Large intestine (tissue), 3 donors: Measurements from ENCODE around the gene PSMF1. TPM values are rescaled to one million over a fixed set of nuclear protein-coding genes. Genes with fewer than 3 reads are reported as not detected.
A peak's percentile ranks its signal among the peaks of the same experiment; 100 is the strongest.

Experiments
- DNase-seq, 2 donors: peaks; one replicate each; pipeline versions ENCODE4 v3.0.0 to v3.0.0-alpha.2; 2013
- H3K27ac ChIP-seq: one replicate; pipeline ENCODE4 v1.5.1; 2013; ENCODE audit warnings: low read length
- H3K27me3 ChIP-seq: 2 replicates; pipeline ENCODE4 v1.6.1; 2013; ENCODE audit warnings: low read length; ENCODE audit not compliant: control insufficient read depth, insufficient read depth
- H3K36me3 ChIP-seq: 2 replicates; pipeline ENCODE4 v1.6.1; 2013; ENCODE audit warnings: low read length; ENCODE audit not compliant: control insufficient read depth, insufficient read depth
- H3K4me1 ChIP-seq: one replicate; pipeline ENCODE4 v1.6.1; 2013; ENCODE audit warnings: low read length; ENCODE audit not compliant: control insufficient read depth, insufficient read depth
- H3K4me3 ChIP-seq: one replicate; pipeline ENCODE4 v1.5.1; 2013; ENCODE audit warnings: low read length
- H3K9me3 ChIP-seq: one replicate; pipeline ENCODE4 v1.6.1; 2013; ENCODE audit warnings: mild to moderate bottlenecking, low read depth, low read length, moderate library complexity; ENCODE audit not compliant: control insufficient read depth
- WGBS: methylation state at CpG from one replicate; pipeline ENCODE4 v1.1.5; 2013; ENCODE audit warnings: low lambda C conversion rate; ENCODE audit not compliant: insufficient coverage; 5-methylcytosine and 5-hydroxymethylcytosine counted together
- polyA plus RNA-seq: library from polyadenylated mRNA; unstranded; fragments of 120-200 nt; gene quantifications from one replicate; pipeline ENCODE4 v1.2.1, GENCODE V29; 2013

PSMF1 gene
- polyA plus RNA-seq, 1 donor = 121 TPM

DNA sequence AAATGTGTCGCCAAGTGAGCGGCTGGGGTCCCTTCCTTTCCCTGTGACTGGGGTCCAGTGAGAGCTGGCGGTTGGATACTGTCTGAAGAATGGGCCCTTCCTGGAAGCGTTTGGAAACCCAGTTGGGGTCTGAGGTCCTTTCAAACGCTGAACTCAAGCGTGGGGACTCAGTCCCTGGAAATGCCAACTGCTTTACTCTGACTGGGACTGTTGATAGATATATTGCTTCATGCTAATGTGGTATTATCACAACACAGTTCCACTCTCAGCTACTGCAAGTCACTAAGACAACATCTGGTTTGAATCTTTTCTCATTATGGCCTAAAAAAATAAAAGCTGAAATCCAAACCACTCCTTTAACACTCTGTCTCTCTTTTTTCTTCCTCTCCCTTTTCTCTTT, 23.7 kb upstream of the PSMF1 start:
- DNase-seq = no peak
- Histone ChIP-seq H3K9me3 (no peaks in the 10 kb centered on the region), H3K4me3 (no peak overlapping the region), H3K27me3 (no peaks in the 10 kb centered on the region), H3K36me3 (no peaks in the 10 kb centered on the region), H3K4me1 (no peaks in the 10 kb centered on the region), H3K27ac (no peak overlapping the region)
- WGBS = no CpG with 5 or more reads among the region's 6 CpGs

DNA sequence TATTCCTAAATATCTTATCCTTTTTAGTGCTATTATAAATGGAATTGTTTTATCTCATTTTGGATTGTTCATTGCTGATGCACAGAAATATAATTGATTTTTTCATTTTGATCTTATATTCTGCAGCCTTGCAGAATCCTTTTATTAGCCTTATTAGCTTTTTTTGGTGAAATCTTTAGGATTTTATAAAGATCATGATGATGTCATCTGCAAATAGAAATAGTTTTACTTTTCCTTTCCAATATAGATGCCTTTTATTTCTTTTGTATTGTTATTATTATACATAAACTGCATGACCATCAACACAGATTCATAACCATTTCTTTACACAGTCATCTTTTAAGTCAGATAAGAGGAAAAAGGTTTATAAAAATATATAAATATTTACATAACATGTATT, 16.9 kb upstream of the PSMF1 start:
- Histone ChIP-seq H3K9me3 (peaks cover 4% of the 10 kb centered on the region), H3K27me3 (no peaks in the 10 kb centered on the region), H3K36me3 (no peaks in the 10 kb centered on the region), H3K4me3 (no peak overlapping the region), H3K4me1 (no peaks in the 10 kb centered on the region), H3K27ac (no peak overlapping the region)
- DNase-seq = no peak

- no peak overlapping the region for H3K4me3 ChIP-seq
- H3K27ac ChIP-seq = no peak overlapping the region
- H3K4me1 ChIP-seq = no peaks in the 10 kb centered on the region
- no peaks in the 10 kb centered on the region for H3K27me3 ChIP-seq
- no peaks in the 10 kb centered on the region for H3K36me3 ChIP-seq
- peaks cover 4% of the 10 kb centered on the region for H3K9me3 ChIP-seq
- DNase-seq = no peak
Measured at GRCh38 chr20:1102016-1102415, 16.4 kb upstream of the PSMF1 start.

GRCh38 chr20:1103751-1104150, 14.7 kb upstream of the PSMF1 start:
- Histone ChIP-seq H3K27ac (no peak overlapping the region), H3K4me1 (no peaks in the 10 kb centered on the region), H3K9me3 (peaks cover 4% of the 10 kb centered on the region), H3K27me3 (no peaks in the 10 kb centered on the region), H3K36me3 (no peaks in the 10 kb centered on the region), H3K4me3 (no peak overlapping the region)
- DNase-seq = no peak
- 17% methylated on average over 1 of the region's 3 CpGs for WGBS

- H3K36me3 ChIP-seq = no peaks in the 10 kb centered on the region
- H3K9me3 ChIP-seq = peaks cover 4% of the 10 kb centered on the region
- peak; percentile 26 to 27 for DNase-seq
- no peak overlapping the region for H3K4me3 ChIP-seq
- no peak overlapping the region for H3K27ac ChIP-seq
- WGBS = no CpG with 5 or more reads among the region's 6 CpGs
- no peaks in the 10 kb centered on the region for H3K4me1 ChIP-seq
- no peaks in the 10 kb centered on the region for H3K27me3 ChIP-seq
Measured at GRCh38 chr20:1105599-1106194, 12.7 kb upstream of the PSMF1 start.

DNA sequence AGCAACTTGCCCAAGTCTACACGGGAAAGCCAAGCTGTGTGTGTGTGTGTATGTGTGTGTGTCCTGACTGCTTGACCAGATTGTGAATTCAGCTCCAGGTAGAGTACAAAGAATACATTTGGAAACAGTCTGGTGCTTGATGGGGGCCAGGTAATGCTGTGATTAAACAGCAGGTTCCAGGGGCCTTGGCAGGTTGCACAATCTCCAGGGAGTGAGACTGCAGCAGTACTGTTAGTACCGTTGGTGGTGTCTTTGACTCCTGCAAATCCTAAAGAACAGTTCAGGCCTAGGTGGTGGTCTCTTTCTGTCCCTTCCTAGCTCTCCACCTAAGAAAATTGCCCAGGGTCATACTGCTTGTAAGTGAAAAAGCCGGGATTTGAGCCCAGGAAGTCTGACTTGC, 11.2 kb upstream of the PSMF1 start:
- no peaks in the 10 kb centered on the region for H3K36me3 ChIP-seq
- peaks cover 4% of the 10 kb centered on the region for H3K9me3 ChIP-seq
- no CpG with 5 or more reads among the region's 3 CpGs for WGBS
- H3K27ac ChIP-seq = no peak overlapping the region
- H3K27me3 ChIP-seq = no peaks in the 10 kb centered on the region
- H3K4me1 ChIP-seq = no peaks in the 10 kb centered on the region
- no peak overlapping the region for H3K4me3 ChIP-seq
- no peak for DNase-seq

DNA sequence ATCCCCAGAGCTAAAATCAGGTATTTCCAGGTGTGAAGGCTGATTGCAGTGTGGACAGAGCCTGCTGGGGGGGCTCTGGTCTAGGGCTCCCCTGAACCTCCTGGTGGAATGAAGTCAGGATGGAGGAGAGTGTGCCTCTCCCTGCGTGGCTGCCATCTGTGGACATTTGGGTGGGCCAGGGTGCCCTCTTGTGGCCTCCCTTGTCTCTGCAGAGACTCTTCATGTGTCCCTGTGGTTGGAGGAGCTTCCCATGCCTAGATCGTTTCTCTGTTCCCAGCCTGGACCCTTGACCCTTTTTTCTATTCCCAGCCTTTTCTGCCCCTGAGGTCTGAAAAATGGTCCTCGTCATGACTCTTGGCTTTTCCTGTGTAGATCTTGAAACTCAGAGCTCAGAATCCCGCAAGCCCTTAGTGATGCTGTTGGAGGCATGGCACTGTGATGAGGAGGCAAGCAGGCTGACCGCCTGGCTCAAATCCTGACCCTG, 9.9 kb upstream of the PSMF1 start:
- no peaks in the 10 kb centered on the region for H3K36me3 ChIP-seq
- H3K27me3 ChIP-seq = no peaks in the 10 kb centered on the region
- no peaks in the 10 kb centered on the region for H3K9me3 ChIP-seq
- peak; percentile 35 to 37 for DNase-seq
- no peaks in the 10 kb centered on the region for H3K4me1 ChIP-seq
- WGBS = 0% methylated on average over 1 of the region's 5 CpGs
- H3K27ac ChIP-seq = no peak overlapping the region
- no peak overlapping the region for H3K4me3 ChIP-seq

DNA sequence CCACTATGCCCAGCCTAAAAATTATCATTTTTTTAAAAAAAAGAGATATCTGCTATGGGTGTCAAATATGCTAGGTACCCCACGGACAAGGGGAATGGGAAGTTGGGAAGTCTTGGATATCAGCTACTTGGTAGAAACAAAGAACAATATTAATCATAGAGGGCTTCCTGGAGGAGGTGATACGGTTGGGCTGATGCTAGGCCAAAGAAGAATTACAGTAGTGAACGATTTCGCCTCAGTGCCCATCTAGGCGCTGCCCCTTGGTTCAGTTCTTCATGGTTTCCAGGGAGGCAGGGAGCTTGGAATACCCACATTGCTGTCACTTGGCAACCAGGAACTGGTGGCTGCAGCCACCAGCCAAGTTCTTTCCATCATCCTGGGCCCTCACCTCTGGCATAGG, 5.5 kb upstream of the PSMF1 start:
- no peak for DNase-seq
- 60% methylated on average over 1 of the region's 5 CpGs for WGBS
- no peak overlapping the region for H3K4me3 ChIP-seq
- H3K4me1 ChIP-seq = peaks cover 3% of the 10 kb centered on the region
- no peak overlapping the region for H3K27ac ChIP-seq
- no peaks in the 10 kb centered on the region for H3K9me3 ChIP-seq
- H3K36me3 ChIP-seq = no peaks in the 10 kb centered on the region
- H3K27me3 ChIP-seq = no peaks in the 10 kb centered on the region

DNA sequence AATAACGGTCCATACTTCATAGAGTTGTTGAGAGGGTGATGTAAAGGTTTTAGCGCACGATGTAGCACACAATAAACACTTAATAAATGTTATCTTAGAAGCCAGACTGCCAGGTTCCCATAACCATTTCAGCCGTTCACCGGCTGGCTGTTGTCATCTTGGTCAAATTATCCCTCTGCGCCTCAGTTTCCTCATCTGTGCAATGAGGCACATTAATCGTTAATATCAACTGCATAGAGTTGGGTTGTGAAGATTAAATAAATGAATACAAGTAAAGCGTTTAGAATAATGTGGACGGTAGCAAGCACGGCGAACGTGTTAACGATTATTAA, 432 bp upstream of the PSMF1 start:
- H3K4me1 ChIP-seq = peaks cover 21% of the 10 kb centered on the region
- H3K36me3 ChIP-seq = peaks cover 8% of the 10 kb centered on the region
- peak overlapping the region; percentile 36 for H3K27ac ChIP-seq
- no CpG with 5 or more reads among the region's 13 CpGs for WGBS
- DNase-seq = no peak
- no peaks in the 10 kb centered on the region for H3K9me3 ChIP-seq
- H3K4me3 ChIP-seq = peak overlapping the region; percentile 98
- H3K27me3 ChIP-seq = no peaks in the 10 kb centered on the region

DNA sequence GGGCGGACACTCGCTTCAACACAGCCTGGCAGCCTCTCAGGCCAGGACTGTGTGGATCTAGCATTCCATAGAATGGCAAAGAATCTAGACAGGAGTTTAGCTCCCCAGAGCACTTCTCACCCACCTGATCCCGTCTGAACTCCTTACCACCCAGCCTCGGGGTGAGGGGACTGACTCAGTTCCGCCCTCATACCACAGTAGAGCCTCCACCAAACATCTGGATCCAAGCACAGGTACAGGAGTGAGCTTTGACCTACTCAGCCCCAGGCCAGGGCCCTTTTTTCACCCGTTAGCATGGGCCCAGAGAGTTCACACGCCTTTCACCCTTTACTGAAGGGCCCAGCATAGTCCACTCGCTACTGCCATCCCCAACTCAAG, 715 bp downstream of the PSMF1 start:
- Histone ChIP-seq H3K36me3 (peaks cover 11% of the 10 kb centered on the region), H3K9me3 (no peaks in the 10 kb centered on the region), H3K4me3 (peak overlapping the region; percentile 98), H3K4me1 (peaks cover 21% of the 10 kb centered on the region), H3K27me3 (no peaks in the 10 kb centered on the region), H3K27ac (peak overlapping the region; percentile 87)
- peak in 1 of 2 donors; percentile 9 for DNase-seq
- WGBS = no CpG with 5 or more reads among the region's 8 CpGs

DNA sequence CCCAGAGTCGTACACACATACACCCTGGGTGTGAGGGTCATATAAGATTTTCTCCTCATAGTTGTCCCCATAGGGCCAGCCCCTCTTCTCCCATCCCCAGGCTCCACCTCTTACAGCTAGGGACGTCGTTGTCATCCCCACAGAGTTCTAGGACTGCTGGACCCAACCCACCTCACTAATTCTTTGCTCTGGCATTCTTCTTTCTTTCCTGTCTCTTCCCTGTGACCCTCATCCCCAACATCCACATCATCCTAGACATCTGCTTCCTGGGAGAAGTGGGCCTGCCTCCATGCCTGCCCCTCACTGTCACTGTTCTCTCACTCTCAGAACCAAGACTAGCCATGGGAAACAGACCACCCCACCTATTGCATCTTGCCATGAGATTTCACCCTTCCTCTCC, 1.1 kb downstream of the PSMF1 start:
- WGBS = 13% methylated on average over 2 of the region's 3 CpGs
- Histone ChIP-seq H3K27me3 (no peaks in the 10 kb centered on the region), H3K36me3 (peaks cover 11% of the 10 kb centered on the region), H3K4me1 (peaks cover 21% of the 10 kb centered on the region), H3K4me3 (peak overlapping the region; percentile 98), H3K27ac (no peak overlapping the region), H3K9me3 (no peaks in the 10 kb centered on the region)
- no peak for DNase-seq
